GM10266 (cell line): Measurements from ENCODE around the gene SNCAIP.
"Not testable (repeated sequence)": the region's sequence is repeated elsewhere in the genome, so short reads cannot be mapped to it uniquely, and the experiment has no call there.

Source experiments
- DNase-seq: peaks from one replicate; pipeline ENCODE4 v3.0.0; 2012; ENCODE audit errors: extremely low spot score
- CTCF ChIP-seq: IDR thresholded peaks from 2 replicates; pipeline ENCODE4 v1.5.1; 2012; ENCODE audit warnings: mild to moderate bottlenecking, low read depth; ENCODE audit not compliant: control insufficient read depth, insufficient read depth; ENCODE audit errors: missing control alignments

SNCAIP gene

GRCh38 chr5:122484103-122484502 lies 172.1 kb downstream of the SNCAIP start:
- TF ChIP-seq CTCF: no peak
- DNase-seq: no peak

GRCh38 chr5:122485226-122485625 lies 173.2 kb downstream of the SNCAIP start:
- TF ChIP-seq CTCF: no peak

GRCh38 chr5:122486616-122487015 lies 174.6 kb downstream of the SNCAIP start:
- not testable (repeated sequence) for DNase-seq

More at GRCh38 chr5:122485226-122485625, 173.2 kb downstream of the SNCAIP start:
- DNase-seq: no peak

GRCh38 chr5:122490718-122491117 lies 178.7 kb downstream of the SNCAIP start:
- no peak for DNase-seq
- TF ChIP-seq CTCF: no peak

- peak; percentile 46 for TF ChIP-seq CTCF
- DNase-seq: peak; percentile 17
Measured at GRCh38 chr5:122492675-122493074, 180.6 kb downstream of the SNCAIP start.

- DNase-seq: no peak
- no peak for TF ChIP-seq CTCF
Measured at GRCh38 chr5:122493091-122494021, 181.3 kb downstream of the SNCAIP start.

GRCh38 chr5:122494109-122494508 lies 182.1 kb downstream of the SNCAIP start:
- no peak for TF ChIP-seq CTCF
- no peak for DNase-seq
